Measurements from ENCODE around the gene POLR1E.

- TF ChIP-seq FOXM1 (IDR thresholded peaks at IDR 0.05; ENCODE audit: low read depth, low read length) (no peak), SMC3 (IDR thresholded peaks at IDR 0.05; ENCODE audit: borderline replicate concordance, low read length) (no peak), EZH2 (IDR thresholded peaks at IDR 0.05; ENCODE audit: borderline replicate concordance, control insufficient read depth, low read depth, low read length) (no peak), IKZF1 (conservative IDR thresholded peaks at IDR 0.05) (0 out of 2 replicates have a peak, but pooled peaks have one; percentile 41), BHLHE40 (IDR thresholded peaks at IDR 0.05; ENCODE audit: borderline replicate concordance in 1 of 2, low read depth in 2 of 2, low read length in 1 of 2) (peak; percentile 84 to 91), ZNF384 (IDR thresholded peaks at IDR 0.05; ENCODE audit: borderline replicate concordance, low read depth, low read length) (no peak), BCL3 (IDR thresholded peaks at IDR 0.05; ENCODE audit: borderline replicate concordance, insufficient read depth, low read depth, low read length, poor library complexity, severe bottlenecking) (no peak), ETV6 (conservative IDR thresholded peaks at IDR 0.05 in 1 of 2, IDR thresholded peaks at IDR 0.05 in 1 of 2; ENCODE audit: borderline replicate concordance in 1 of 2, low read depth in 1 of 2) (no peak)
Measured at GRCh38 chr9:37485389-37486255, at the start of gene POLR1E.

Measured in GM12878 (cell line).